HCT116 (cell line): ENCODE results near the gene LALBA. TPM values are rescaled to one million over a fixed set of nuclear protein-coding genes. Genes with fewer than 3 reads are reported as not detected.

Source experiments
- ATAC-seq: fragments of 200-7000 bp; cut with Tn5 transposase; 2 replicates; pipeline ENCODE4 v1.9.1; 2020; ENCODE audit warnings: mild to moderate bottlenecking, moderate library complexity
- BruUV-seq: library from RNA; stranded (reverse); fragments of 400-500 nt; replicated peaks from 2 replicates; lab custom pipeline; 2021; lab: Mats Ljungman, UMichigan
- CTCF ChIA-PET: fragments of 300-600 bp; sonication (Branson Sonifier 250); formaldehyde crosslinking; loops from one replicate; lab custom pipeline; 2021; ENCODE audit warnings: antibody characterized with exemption; lab: Charles Lee
- POLR2A ChIA-PET: fragments of 300-600, 350-600 bp; sonication (Branson Sonifier 250); formaldehyde crosslinking; loops from one replicate; lab custom pipeline; 2021; ENCODE audit warnings: antibody characterized with exemption; lab: Charles Lee
- RAD21 ChIA-PET, 2 experiments: fragments of 300-600 bp; sonication (Branson Sonifier 250); formaldehyde crosslinking; loops; one replicate each; lab custom pipeline; 2023; ENCODE audit warnings: low total read pairs in 2 of 2; ENCODE audit not compliant: uncharacterized antibody in 2 of 2, unreplicated experiment in 2 of 2, low non-redundant PET in 1 of 2; lab: Charles Lee
- DNase-seq: peaks from one replicate; pipeline ENCODE4 v3.0.0-alpha.2; 2010; ENCODE audit warnings: low read depth, low spot score
- H2AFZ ChIP-seq: fragments of 200-600 bp; shearing (Covaris generic), sonication (generic); 2 replicates; pipeline ENCODE4 v1.6.1; 2017; ENCODE audit warnings: low read depth, mixed run types, mixed read lengths, antibody characterized with exemption, low read length; ENCODE audit not compliant: poor library complexity, severe bottlenecking
- H3K27ac ChIP-seq: 2 replicates; pipeline ENCODE4 v1.5.1; 2012; ENCODE audit warnings: low read depth, low read length
- H3K27me3 ChIP-seq: fragments of 200-600 bp; sonication (generic); 2 replicates; pipeline ENCODE4 v1.6.1; 2016; ENCODE audit warnings: mixed run types, low read length, mixed read lengths; ENCODE audit not compliant: insufficient read depth
- H3K36me3 ChIP-seq, 2 experiments: fragments of 200-500 bp in 1 of 2; fragments of 200-600 bp in 1 of 2; sonication (Bioruptor generic) in 1 of 2; sonication (generic) in 1 of 2; 2 replicates each; pipeline versions ENCODE4 v1.5.1 to v1.6.1; 2014 to 2016; ENCODE audit warnings: low read length in 2 of 2, inconsistent platforms in 1 of 2, mixed read lengths in 1 of 2, mixed run types in 1 of 2; ENCODE audit not compliant: insufficient read depth in 2 of 2, control insufficient read depth in 1 of 2
- H3K4me1 ChIP-seq, 2 experiments: fragments of 200-600 bp in 1 of 2; sonication (generic) in 1 of 2; 2 replicates each; pipeline versions ENCODE4 v1.5.1 to v1.6.1; 2012 to 2017; ENCODE audit warnings: low read length in 2 of 2, inconsistent platforms in 1 of 2, mild to moderate bottlenecking in 1 of 2, mixed read lengths in 1 of 2, mixed run types in 1 of 2, moderate library complexity in 1 of 2; ENCODE audit not compliant: insufficient read depth in 2 of 2, control insufficient read depth in 1 of 2
- H3K4me2 ChIP-seq: fragments of 200-600 bp; sonication (generic); 2 replicates; pipeline ENCODE4 v1.6.1; 2017; ENCODE audit warnings: mixed run types, low read length, mixed read lengths
- H3K4me3 ChIP-seq, 2 experiments: fragments of 200-600 bp in 1 of 2; sonication (generic) in 1 of 2; replicated peaks in 1 of 2; 2 replicates each; pipeline ENCODE4 v1.5.1; 2011 to 2016; ENCODE audit warnings: low read length in 2 of 2, control low read depth in 1 of 2, low read depth in 1 of 2, mild to moderate bottlenecking in 1 of 2, mixed read lengths in 1 of 2, mixed run types in 1 of 2
- H3K79me2 ChIP-seq: fragments of 200-600 bp; sonication (generic); 2 replicates; pipeline ENCODE4 v1.6.1; 2017; ENCODE audit warnings: mild to moderate bottlenecking, mixed run types, low read length, moderate library complexity, mixed read lengths; ENCODE audit not compliant: insufficient read depth
- H3K9ac ChIP-seq: fragments of 200-600 bp; sonication (generic); 2 replicates; pipeline ENCODE4 v1.6.1; 2016; ENCODE audit warnings: low read length, mixed read lengths
- H3K9me2 ChIP-seq: fragments of 200-600 bp; sonication (generic), shearing (Covaris generic); 2 replicates; pipeline ENCODE4 v1.6.1; 2017; ENCODE audit warnings: mixed run types, mild to moderate bottlenecking, moderate library complexity; ENCODE audit not compliant: insufficient read depth
- H3K9me3 ChIP-seq, 2 experiments: fragments of 200-500 bp in 1 of 2; fragments of 200-600 bp in 1 of 2; sonication (Bioruptor generic) in 1 of 2; sonication (generic) in 1 of 2; 2 replicates each; pipeline ENCODE4 v1.6.1; 2014 to 2017; ENCODE audit warnings: low read length in 2 of 2, mixed read lengths in 2 of 2, inconsistent platforms in 1 of 2, low read depth in 1 of 2, mild to moderate bottlenecking in 1 of 2, mixed run types in 1 of 2, moderate library complexity in 1 of 2; ENCODE audit not compliant: control insufficient read depth in 1 of 2, insufficient read depth in 1 of 2
- H4K20me1 ChIP-seq: fragments of 200-600 bp; sonication (generic), shearing (Covaris generic); 2 replicates; pipeline ENCODE4 v1.6.1; 2017; ENCODE audit warnings: mixed run types, mild to moderate bottlenecking, moderate library complexity; ENCODE audit not compliant: insufficient read depth
- CBX3 ChIP-seq: IDR thresholded peaks from 2 replicates; pipeline ENCODE4 v1.6.1; 2012; ENCODE audit warnings: low read depth
- EZH2 ChIP-seq: fragments of 200-600 bp; sonication (generic); IDR thresholded peaks from 2 replicates; pipeline ENCODE4 v1.6.1; 2017; ENCODE audit warnings: antibody characterized with exemption, mixed run types
- EZH2phosphoT487 ChIP-seq: fragments of 200-600 bp; IDR thresholded peaks from 2 replicates; pipeline ENCODE4 v1.6.1; 2018; ENCODE audit warnings: antibody characterized with exemption, borderline replicate concordance
- JUND ChIP-seq: IDR thresholded peaks from 2 replicates; pipeline ENCODE4 v1.6.1; 2012
- POLR2A ChIP-seq: IDR thresholded peaks from 2 replicates; pipeline ENCODE4 v1.7.0; 2011; ENCODE audit warnings: borderline replicate concordance; ENCODE audit not compliant: insufficient read depth, insufficient read length; ENCODE audit errors: extremely low read depth
- SIN3A ChIP-seq: IDR thresholded peaks from 2 replicates; pipeline ENCODE4 v1.6.1; 2012; ENCODE audit warnings: low read depth
- SP1 ChIP-seq: IDR thresholded peaks from 2 replicates; pipeline ENCODE4 v1.6.1; 2012; ENCODE audit warnings: low read depth
- SRF ChIP-seq: IDR thresholded peaks from 2 replicates; pipeline ENCODE4 v1.6.1; 2012; ENCODE audit warnings: low read depth
- TCF7L2 ChIP-seq: IDR thresholded peaks from 2 replicates; pipeline ENCODE4 v1.7.0; 2011; ENCODE audit warnings: borderline replicate concordance, inconsistent platforms; ENCODE audit not compliant: insufficient read depth, insufficient read length; ENCODE audit errors: extremely low read depth
- YY1 ChIP-seq: IDR thresholded peaks from 2 replicates; pipeline ENCODE4 v1.6.1; 2011; ENCODE audit warnings: low read length, low read depth, moderate library complexity, mild to moderate bottlenecking; ENCODE audit not compliant: insufficient replicate concordance; ENCODE audit errors: extremely low read depth
- ZFX ChIP-seq: fragments of 450-650 bp; IDR thresholded peaks from 2 replicates; pipeline ENCODE4 v1.6.1; 2017
- intact Hi-C: fragments of 100-400 bp; cut with micrococcal nuclease; formaldehyde crosslinking; loops from 2 replicates; pipeline ENCODE4 v1.10.0; 2022
- total RNA-seq: library from RNA; stranded (reverse); gene quantifications from one replicate; pipeline ENCODE4 v1.2.1, GENCODE V29; 2021; ENCODE audit not compliant: unreplicated experiment
- TF ChIP-seq, protein P1 (sequence below): IDR thresholded peaks from 2 replicates; pipeline ENCODE4 v1.6.1; 2011; ENCODE audit warnings: mild to moderate bottlenecking, low read length, moderate library complexity; ENCODE audit not compliant: insufficient replicate concordance; ENCODE audit errors: extremely low read depth
- TF ChIP-seq, protein P2 (sequence below): IDR thresholded peaks from 2 replicates; pipeline ENCODE4 v1.6.1; 2012
- TF ChIP-seq, protein P3 (sequence below), 3 experiments: fragments of 200-600 bp in 1 of 3; sonication (generic) in 1 of 3; IDR thresholded peaks in 2 of 3; conservative IDR thresholded peaks in 1 of 3; 2 replicates each; pipeline ENCODE4 v1.5.1; 2012 to 2017; ENCODE audit warnings: low read depth in 2 of 3, low read length in 2 of 3, antibody characterized with exemption in 1 of 3, borderline replicate concordance in 1 of 3, control low read depth in 1 of 3, mild to moderate bottlenecking in 1 of 3, mixed read lengths in 1 of 3, mixed run types in 1 of 3, moderate library complexity in 1 of 3; ENCODE audit not compliant: insufficient read depth in 1 of 3
- TF ChIP-seq, protein P4 (sequence below): IDR thresholded peaks from 2 replicates; pipeline ENCODE4 v1.6.1; 2012; ENCODE audit warnings: low read depth
- TF ChIP-seq, protein P5 (sequence below): IDR thresholded peaks from 2 replicates; pipeline ENCODE4 v1.6.1; 2012

The LALBA gene
- total RNA-seq, 1 experiment from 2014 or later: not detected

DNA sequence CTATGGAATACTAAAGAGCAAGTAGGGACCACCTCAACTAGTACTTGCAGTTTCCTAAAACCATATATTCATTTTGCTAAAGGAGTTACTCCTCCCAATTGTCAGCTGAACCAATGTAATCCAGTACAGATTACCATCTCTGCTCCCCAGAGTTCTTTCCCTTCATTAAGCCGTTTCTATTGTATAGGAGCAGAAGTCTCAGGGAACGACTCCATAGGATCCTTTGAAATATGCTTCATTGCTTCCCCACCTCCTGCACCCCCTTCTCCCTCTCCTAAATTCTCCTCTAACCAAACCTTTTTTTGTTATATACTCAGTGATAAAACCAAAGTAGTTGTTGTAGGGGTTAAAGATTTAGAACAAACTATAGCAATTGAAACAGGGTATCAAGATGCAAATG is 30.7 kb upstream of the LALBA start:
- Histone ChIP-seq H3K9ac (no peak overlapping the region), H3K4me1 (peaks cover 3 to 8% of the 10 kb centered on the region in 2 experiments; a peak in 2 of 4 replicates), H3K9me3 (0 out of 4 replicates have a peak, but pooled peaks cover 0 to 3% of the 10 kb centered on the region in 2 experiments), H3K4me3 (no peak overlapping the region), H3K27me3 (no peaks in the 10 kb centered on the region), H3K9me2 (no peaks in the 10 kb centered on the region), H3K36me3 (no peaks in the 10 kb centered on the region), H3K4me2 (no peak overlapping the region), H4K20me1 (no peaks in the 10 kb centered on the region), H3K27ac (no peak overlapping the region), H2AFZ (no peak overlapping the region), H3K79me2 (no peaks in the 10 kb centered on the region)
- no peak for TF ChIP-seq ZFX
- TF ChIP-seq, protein P1, sequence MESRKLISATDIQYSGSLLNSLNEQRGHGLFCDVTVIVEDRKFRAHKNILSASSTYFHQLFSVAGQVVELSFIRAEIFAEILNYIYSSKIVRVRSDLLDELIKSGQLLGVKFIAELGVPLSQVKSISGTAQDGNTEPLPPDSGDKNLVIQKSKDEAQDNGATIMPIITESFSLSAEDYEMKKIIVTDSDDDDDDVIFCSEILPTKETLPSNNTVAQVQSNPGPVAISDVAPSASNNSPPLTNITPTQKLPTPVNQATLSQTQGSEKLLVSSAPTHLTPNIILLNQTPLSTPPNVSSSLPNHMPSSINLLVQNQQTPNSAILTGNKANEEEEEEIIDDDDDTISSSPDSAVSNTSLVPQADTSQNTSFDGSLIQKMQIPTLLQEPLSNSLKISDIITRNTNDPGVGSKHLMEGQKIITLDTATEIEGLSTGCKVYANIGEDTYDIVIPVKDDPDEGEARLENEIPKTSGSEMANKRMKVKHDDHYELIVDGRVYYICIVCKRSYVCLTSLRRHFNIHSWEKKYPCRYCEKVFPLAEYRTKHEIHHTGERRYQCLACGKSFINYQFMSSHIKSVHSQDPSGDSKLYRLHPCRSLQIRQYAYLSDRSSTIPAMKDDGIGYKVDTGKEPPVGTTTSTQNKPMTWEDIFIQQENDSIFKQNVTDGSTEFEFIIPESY: no peak
- TF ChIP-seq, protein P2, sequence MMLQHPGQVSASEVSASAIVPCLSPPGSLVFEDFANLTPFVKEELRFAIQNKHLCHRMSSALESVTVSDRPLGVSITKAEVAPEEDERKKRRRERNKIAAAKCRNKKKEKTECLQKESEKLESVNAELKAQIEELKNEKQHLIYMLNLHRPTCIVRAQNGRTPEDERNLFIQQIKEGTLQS: no peak
- TF ChIP-seq POLR2A: no peak
- TF ChIP-seq SRF: no peak
- TF ChIP-seq JUND: no peak
- no peak for TF ChIP-seq EZH2
- no peak for TF ChIP-seq EZH2phosphoT487
- TF ChIP-seq, protein P3, sequence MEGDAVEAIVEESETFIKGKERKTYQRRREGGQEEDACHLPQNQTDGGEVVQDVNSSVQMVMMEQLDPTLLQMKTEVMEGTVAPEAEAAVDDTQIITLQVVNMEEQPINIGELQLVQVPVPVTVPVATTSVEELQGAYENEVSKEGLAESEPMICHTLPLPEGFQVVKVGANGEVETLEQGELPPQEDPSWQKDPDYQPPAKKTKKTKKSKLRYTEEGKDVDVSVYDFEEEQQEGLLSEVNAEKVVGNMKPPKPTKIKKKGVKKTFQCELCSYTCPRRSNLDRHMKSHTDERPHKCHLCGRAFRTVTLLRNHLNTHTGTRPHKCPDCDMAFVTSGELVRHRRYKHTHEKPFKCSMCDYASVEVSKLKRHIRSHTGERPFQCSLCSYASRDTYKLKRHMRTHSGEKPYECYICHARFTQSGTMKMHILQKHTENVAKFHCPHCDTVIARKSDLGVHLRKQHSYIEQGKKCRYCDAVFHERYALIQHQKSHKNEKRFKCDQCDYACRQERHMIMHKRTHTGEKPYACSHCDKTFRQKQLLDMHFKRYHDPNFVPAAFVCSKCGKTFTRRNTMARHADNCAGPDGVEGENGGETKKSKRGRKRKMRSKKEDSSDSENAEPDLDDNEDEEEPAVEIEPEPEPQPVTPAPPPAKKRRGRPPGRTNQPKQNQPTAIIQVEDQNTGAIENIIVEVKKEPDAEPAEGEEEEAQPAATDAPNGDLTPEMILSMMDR (IDR thresholded peaks at IDR 0.05 in 2 of 3, conservative IDR thresholded peaks at IDR 0.05 in 1 of 3; ENCODE audit: borderline replicate concordance in 1 of 3, insufficient read depth in 1 of 3, low read depth in 2 of 3, low read length in 2 of 3): no peak
- TF ChIP-seq, protein P4, sequence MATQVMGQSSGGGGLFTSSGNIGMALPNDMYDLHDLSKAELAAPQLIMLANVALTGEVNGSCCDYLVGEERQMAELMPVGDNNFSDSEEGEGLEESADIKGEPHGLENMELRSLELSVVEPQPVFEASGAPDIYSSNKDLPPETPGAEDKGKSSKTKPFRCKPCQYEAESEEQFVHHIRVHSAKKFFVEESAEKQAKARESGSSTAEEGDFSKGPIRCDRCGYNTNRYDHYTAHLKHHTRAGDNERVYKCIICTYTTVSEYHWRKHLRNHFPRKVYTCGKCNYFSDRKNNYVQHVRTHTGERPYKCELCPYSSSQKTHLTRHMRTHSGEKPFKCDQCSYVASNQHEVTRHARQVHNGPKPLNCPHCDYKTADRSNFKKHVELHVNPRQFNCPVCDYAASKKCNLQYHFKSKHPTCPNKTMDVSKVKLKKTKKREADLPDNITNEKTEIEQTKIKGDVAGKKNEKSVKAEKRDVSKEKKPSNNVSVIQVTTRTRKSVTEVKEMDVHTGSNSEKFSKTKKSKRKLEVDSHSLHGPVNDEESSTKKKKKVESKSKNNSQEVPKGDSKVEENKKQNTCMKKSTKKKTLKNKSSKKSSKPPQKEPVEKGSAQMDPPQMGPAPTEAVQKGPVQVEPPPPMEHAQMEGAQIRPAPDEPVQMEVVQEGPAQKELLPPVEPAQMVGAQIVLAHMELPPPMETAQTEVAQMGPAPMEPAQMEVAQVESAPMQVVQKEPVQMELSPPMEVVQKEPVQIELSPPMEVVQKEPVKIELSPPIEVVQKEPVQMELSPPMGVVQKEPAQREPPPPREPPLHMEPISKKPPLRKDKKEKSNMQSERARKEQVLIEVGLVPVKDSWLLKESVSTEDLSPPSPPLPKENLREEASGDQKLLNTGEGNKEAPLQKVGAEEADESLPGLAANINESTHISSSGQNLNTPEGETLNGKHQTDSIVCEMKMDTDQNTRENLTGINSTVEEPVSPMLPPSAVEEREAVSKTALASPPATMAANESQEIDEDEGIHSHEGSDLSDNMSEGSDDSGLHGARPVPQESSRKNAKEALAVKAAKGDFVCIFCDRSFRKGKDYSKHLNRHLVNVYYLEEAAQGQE: no peak
- TF ChIP-seq TCF7L2: no peak
- TF ChIP-seq SIN3A: no peak
- TF ChIP-seq, protein P5, sequence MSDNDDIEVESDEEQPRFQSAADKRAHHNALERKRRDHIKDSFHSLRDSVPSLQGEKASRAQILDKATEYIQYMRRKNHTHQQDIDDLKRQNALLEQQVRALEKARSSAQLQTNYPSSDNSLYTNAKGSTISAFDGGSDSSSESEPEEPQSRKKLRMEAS: no peak
- no peak for TF ChIP-seq CBX3
- TF ChIP-seq SP1: no peak
- TF ChIP-seq YY1: no peak
- no peak for DNase-seq
- RAD21 ChIA-PET: no interaction called here
- no peak for ATAC-seq
- BruUV-seq: no TSS peak
- CTCF ChIA-PET: no interaction called here
- intact Hi-C loops: no loop called here
- POLR2A ChIA-PET: no interaction called here
